ENCODE measurements around the gene RNF144B.

Gene RNF144B

DNA sequence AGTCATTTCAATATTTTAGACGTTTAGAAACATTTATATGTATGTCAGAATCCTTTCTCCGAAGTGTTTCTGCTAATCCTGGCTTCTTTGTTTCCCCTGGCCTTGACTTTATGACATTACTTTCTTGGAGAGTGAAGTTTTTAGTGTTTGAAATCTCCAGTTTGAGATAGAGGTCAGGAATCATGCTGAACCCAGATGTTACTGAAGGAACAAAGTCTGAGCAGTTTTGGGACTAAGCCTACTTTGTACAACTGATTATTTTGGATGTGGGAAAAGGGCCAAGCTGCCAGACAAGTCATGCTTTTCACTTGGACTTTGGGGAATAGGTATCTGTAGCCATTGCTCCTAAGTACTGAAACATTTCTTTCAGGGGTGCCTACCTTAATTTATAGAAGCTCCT is 2.3 kb downstream of the RNF144B start:
- CTCF ChIA-PET: interaction anchor here (1.1 kb wide), 1 partner anchor 8 kb away, joined by 4 read pairs; no protein-coding TSS in a partner anchor
- POLR2A ChIA-PET: no interaction called here
- peak overlapping the region; percentile 38 for H3K4me3 ChIP-seq (ENCODE audit: low read depth, low read length)
- TF ChIP-seq, protein P1, sequence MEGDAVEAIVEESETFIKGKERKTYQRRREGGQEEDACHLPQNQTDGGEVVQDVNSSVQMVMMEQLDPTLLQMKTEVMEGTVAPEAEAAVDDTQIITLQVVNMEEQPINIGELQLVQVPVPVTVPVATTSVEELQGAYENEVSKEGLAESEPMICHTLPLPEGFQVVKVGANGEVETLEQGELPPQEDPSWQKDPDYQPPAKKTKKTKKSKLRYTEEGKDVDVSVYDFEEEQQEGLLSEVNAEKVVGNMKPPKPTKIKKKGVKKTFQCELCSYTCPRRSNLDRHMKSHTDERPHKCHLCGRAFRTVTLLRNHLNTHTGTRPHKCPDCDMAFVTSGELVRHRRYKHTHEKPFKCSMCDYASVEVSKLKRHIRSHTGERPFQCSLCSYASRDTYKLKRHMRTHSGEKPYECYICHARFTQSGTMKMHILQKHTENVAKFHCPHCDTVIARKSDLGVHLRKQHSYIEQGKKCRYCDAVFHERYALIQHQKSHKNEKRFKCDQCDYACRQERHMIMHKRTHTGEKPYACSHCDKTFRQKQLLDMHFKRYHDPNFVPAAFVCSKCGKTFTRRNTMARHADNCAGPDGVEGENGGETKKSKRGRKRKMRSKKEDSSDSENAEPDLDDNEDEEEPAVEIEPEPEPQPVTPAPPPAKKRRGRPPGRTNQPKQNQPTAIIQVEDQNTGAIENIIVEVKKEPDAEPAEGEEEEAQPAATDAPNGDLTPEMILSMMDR (IDR thresholded peaks at IDR 0.05; ENCODE audit: insufficient read depth, low read length, missing control alignments): no peak
- no peak for DNase-seq (ENCODE audit: low read depth, low spot score)

DNA sequence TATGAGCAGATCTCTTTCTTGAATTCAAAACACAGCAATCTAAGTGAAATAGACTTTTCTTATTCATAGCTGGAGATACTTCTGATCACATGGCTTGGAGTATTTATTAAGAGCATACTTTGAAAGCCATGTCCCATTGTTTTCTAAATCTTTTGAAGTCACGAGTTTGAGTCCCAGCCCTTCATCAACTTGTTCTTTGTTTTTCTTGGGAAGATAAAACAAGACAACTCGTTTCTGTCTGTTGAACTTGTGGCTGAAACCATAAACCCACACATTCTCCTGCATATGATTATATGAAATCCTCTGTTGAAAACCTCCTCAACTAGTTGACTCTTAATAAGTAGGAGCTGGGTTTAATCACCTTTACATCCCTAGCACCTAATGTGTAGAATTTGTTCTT is 3.3 kb downstream of the RNF144B start:
- ChIA-PET CTCF (interaction anchor here (2.0 kb wide), 1 partner anchor 113 kb away, joined by 5 read pairs; no protein-coding TSS in a partner anchor), POLR2A (no interaction called here)
- DNase-seq (ENCODE audit: low read depth, low spot score): no peak

DNA sequence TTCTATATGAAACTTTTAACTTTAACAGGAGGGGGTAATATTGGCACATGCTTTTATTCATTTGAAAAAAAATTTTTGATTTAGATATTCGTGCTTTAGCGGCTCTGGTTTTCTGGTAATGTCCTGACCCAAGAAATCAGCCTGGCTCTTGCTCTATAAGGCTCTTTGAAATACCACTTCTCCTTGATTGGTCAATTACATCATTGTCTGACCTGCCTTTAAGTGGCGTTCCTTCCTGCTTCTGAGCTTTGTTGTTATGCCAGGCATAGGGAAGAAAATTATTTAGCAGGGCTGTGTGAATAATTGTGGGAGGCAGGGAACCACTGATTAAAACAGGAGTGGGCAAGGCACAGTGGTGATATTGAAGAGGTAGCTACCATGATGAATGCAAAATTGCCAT is 3.9 kb downstream of the RNF144B start:
- H3K4me3 ChIP-seq (ENCODE audit: low read depth, low read length): no peak overlapping the region
- DNase-seq (ENCODE audit: low read depth, low spot score): no peak
- CTCF ChIA-PET: interaction anchor here (2.0 kb wide), 1 partner anchor 113 kb away, joined by 5 read pairs; no protein-coding TSS in a partner anchor
- POLR2A ChIA-PET: no interaction called here
- TF ChIP-seq, protein P1 (IDR thresholded peaks at IDR 0.05; ENCODE audit: insufficient read depth, low read length, missing control alignments): no peak

More for the DNA sequence above, 3.3 kb downstream of the RNF144B start:
- no peak overlapping the region for H3K4me3 ChIP-seq (ENCODE audit: low read depth, low read length)
- TF ChIP-seq, protein P1 (IDR thresholded peaks at IDR 0.05; ENCODE audit: insufficient read depth, low read length, missing control alignments): no peak

DNA sequence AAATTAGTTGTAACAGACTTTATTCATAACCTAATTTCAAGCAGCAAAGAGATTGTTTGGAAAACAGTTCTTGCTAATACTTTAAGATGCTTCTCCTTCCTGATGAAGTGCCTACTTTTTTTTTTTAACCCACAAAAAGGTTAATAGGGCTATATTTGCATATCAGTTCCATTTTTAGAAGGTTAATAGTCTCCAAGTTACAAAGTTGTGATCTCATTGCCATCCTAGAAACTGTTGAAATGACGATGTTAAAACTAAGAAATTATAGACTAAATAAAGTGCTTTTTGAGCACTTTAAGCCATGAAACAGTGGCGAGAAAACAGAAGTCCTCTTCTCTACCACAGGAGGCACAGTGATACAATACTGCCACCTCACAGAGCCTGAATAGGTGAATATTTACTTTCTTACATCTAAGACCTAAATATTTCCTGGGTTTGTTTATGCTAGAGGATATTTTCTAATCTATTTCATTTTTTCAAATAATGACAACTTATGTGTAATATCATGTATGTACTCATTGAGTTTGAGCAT is 5.3 kb downstream of the RNF144B start:
- H3K4me3 ChIP-seq (ENCODE audit: low read depth, low read length): no peak overlapping the region
- ChIA-PET CTCF (interaction anchor here (2.0 kb wide), 1 partner anchor 111 kb away, joined by 5 read pairs; no protein-coding TSS in a partner anchor), POLR2A (no interaction called here)
- TF ChIP-seq, protein P1 (IDR thresholded peaks at IDR 0.05; ENCODE audit: insufficient read depth, low read length, missing control alignments): no peak
- DNase-seq (ENCODE audit: low read depth, low spot score): no peak

DNA sequence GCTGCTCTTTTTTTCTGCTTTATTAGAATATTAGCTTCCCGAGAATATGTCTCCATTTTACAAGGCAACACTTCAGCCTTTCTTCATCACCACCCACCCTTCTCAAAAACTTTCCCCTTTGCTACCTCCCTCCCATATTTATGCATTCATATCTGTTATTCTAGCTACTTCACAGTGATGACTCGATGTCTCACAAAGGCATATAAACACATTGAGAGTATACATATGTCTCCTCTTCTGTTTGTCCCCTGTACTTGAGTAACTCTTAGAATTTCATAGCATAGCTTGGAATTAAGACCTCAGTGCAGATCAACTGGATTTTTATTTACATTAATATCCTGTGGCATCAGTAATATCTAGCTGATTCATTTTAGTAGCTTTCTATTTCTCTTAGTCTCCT is 6.5 kb downstream of the RNF144B start:
- TF ChIP-seq, protein P1 (IDR thresholded peaks at IDR 0.05; ENCODE audit: insufficient read depth, low read length, missing control alignments): no peak
- no peak for DNase-seq (ENCODE audit: low read depth, low spot score)
- H3K4me3 ChIP-seq (ENCODE audit: low read depth, low read length): no peak overlapping the region
- ChIA-PET CTCF (interaction anchor here (0.8 to 2.4 kb wide), 5 partner anchors 10 to 129 kb away, joined by 3 to 10 read pairs (median 3); partner anchors contain the start of gene DEK), POLR2A (no interaction called here)

DNA sequence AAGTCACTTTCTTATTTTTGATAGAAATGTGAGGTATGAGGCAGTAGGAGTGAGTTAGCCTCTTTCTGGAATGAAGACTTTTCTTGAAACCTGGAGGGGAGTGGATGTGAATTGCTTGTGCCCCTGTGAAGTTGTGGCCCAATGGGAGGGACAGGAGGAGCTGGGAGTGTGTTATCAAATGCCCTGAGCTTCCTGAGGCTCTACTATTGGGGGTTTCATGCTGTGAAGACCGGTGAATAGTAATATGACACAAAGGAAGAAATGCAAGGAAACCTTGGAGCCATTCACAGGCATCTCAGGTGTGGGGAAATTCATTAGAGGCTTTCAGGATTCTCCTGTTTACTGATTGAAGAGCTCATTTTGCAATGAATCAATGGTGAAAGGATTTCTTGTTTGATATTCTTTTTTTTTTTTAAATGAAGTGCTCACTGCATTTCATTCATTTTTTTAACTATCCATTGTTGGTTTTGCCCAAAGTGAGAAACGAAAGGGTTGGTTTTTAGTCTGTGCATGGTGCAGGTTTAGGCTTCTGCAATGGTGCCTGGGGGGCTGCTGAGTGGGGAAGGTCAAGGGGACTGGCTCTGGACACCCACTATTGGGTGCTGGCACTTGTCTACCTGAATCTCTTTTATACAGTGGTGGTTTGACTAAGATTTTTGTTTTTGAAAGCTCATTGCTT is 8.2 kb downstream of the RNF144B start:
- no peak for DNase-seq (ENCODE audit: low read depth, low spot score)
- CTCF ChIA-PET: interaction anchor here (2.4 kb wide), 1 partner anchor 108 kb away, joined by 10 read pairs; no protein-coding TSS in a partner anchor
- no peak overlapping the region for H3K4me3 ChIP-seq (ENCODE audit: low read depth, low read length)
- POLR2A ChIA-PET: no interaction called here
- TF ChIP-seq, protein P1 (IDR thresholded peaks at IDR 0.05; ENCODE audit: insufficient read depth, low read length, missing control alignments): no peak

All from AG04449 (cell line).